HUDEP-2 (cell line): Measurements from ENCODE around the gene CAMK4.
"Not testable (repeated sequence)": the region's sequence is repeated elsewhere in the genome, so short reads cannot be mapped to it uniquely, and the experiment has no call there.

Experiments
- DNase-seq, 76 experiments: peaks; one replicate each; lab custom pipeline; 2025; ENCODE audit not compliant: unreplicated experiment in 76 of 76; lab: John Stamatoyannopoulos, UW

CAMK4 gene

DNA sequence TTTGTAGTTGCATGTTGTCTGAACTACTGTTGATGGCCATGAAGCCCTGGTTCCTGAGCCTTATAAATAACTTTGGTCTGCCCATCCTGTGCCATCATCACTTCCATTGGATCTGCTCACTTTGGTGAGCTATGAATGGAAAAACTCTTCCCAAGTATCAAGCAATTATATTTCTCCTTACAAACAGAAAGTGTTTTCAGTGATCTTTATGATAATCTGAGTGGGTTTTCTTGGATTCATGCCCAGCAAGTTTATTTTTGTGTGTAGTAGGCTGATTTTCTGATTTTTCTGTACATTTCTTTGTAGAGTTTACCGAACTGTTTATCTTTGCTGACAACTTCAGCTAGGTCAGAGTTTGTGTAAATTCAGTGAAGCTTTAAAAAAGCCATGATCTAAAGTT is 31.0 kb downstream of the CAMK4 start:
- DNase-seq = no peak

GRCh38 chr5:111256128-111256527 is 31.9 kb downstream of the CAMK4 start:
- DNase-seq = no peak

- not testable (repeated sequence) for DNase-seq
Measured at GRCh38 chr5:111257610-111258009, 33.4 kb downstream of the CAMK4 start.

- DNase-seq = no peak
Measured at GRCh38 chr5:111259636-111260035, 35.5 kb downstream of the CAMK4 start.

GRCh38 chr5:111261610-111262009 is 37.4 kb downstream of the CAMK4 start:
- no peak for DNase-seq

GRCh38 chr5:111262153-111262552 is 38.0 kb downstream of the CAMK4 start:
- DNase-seq = no peak

GRCh38 chr5:111262815-111263214 is 38.6 kb downstream of the CAMK4 start:
- no peak for DNase-seq

GRCh38 chr5:111266491-111266890 is 42.3 kb downstream of the CAMK4 start:
- DNase-seq = no peak

GRCh38 chr5:111268300-111268699 is 44.1 kb downstream of the CAMK4 start:
- DNase-seq = no peak

DNA sequence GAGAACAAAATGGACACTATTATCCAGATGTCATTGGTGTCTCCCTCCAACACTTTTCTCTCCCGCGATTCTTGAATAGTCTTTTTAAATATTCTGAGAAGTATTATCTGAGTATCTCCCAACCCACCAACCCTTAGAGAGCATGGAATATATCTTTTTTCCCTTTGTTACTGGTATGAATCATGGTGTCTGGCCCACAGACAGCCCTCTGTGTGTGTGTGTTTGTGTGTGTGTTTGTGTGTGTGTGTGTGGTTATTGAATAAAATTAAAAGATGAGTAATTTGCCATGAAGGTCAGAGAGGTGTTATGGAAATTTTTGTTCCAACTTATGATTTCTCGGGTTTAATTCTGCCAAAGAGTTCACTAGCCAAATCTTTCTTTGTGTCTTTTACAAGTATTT is 47.7 kb downstream of the CAMK4 start:
- no peak for DNase-seq

GRCh38 chr5:111277061-111277460 is 52.9 kb downstream of the CAMK4 start:
- no peak for DNase-seq

- DNase-seq = peak in 56 of 76 experiments; percentile 1 to 70 (median 35)
Measured at GRCh38 chr5:111278858-111279504, 54.8 kb downstream of the CAMK4 start.

DNA sequence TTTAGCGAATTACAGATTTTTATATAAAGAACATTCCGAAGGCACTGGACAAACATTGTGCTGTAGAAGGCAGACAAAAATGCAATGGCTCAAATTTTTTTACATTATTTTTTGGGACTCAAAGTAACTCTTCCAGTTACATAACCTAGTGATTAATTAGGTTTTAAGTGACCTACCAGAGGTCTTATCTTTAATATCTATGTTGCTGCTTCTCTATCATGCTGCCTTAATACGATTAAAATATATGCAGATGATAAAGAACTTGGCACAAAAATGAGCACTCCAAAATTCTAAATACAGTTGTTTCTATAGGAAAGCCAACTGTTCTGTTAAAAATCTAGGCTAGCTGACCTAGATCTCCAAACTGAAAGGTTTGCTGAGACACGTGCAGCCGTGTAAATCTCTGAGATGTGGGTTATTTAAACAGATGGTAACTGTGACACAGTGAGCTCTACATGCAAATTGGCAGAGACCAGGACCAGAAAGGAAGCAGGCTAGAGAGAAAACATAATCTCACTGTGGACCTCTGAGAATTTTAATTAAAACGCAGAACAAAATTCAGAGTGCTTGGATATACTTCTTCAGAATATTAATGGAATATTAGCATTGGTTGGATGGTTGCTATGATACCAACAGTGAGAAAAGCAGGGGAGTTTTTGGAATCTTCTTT is 56.2 kb downstream of the CAMK4 start:
- no peak for DNase-seq

DNA sequence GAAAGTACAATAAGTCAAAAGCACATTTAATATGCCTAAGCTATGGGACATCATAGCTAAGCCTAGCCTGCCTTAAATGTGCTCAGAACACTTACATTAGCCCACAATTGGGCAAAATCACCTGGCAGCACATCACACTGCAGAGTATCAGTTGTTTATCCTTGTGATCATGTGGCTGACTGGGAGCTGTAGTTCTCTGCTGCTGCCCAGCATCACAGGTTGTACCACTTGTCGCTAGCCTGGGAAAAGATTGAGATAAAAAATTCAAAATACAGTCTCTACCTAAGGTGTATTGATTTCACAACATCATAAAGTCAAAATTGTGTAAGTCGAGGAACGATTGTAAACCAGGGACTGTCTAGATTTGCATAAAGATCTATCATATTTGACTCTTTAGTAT is 58.6 kb downstream of the CAMK4 start:
- DNase-seq = no peak

DNA sequence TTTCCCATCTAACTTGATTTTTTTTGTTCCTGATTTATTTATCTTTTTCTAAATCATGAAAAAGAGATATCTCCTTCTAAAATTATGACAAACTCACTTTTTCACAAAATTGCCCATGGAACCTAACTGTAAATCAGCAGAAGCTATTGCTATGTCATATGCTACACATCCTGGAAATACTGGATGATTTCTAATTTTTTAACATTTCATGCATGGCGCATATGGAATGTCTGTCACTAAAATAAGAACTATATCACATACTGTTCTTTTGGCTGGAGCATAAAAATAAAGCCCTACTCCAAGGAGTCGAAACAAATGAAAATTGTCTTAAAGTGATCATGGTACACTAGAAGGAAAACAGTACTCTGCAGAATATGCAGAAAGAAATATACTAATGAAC is 60.6 kb downstream of the CAMK4 start:
- no peak for DNase-seq

DNA sequence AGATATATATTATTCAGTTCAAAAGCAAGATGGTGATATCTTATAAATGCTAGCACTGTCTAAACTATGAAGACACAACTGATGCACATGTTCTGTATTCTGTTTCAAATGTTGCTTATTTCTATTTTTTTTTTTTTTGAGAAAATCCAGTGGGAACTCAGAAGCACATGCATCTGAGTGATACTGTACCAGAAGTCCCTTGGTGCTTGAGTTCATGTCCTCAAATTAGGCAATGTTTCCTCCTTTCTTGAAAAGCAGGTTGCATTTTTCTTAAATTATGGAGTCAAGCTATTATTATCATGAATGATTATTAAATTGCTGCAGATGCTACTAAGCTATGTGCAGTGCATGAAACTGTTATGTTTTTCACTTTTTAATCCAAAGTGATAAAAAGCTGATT is 70.4 kb downstream of the CAMK4 start:
- DNase-seq = no peak

- no peak for DNase-seq
Measured at GRCh38 chr5:111295649-111296048, 71.5 kb downstream of the CAMK4 start.

GRCh38 chr5:111296570-111296969 is 72.4 kb downstream of the CAMK4 start:
- DNase-seq = no peak

DNA sequence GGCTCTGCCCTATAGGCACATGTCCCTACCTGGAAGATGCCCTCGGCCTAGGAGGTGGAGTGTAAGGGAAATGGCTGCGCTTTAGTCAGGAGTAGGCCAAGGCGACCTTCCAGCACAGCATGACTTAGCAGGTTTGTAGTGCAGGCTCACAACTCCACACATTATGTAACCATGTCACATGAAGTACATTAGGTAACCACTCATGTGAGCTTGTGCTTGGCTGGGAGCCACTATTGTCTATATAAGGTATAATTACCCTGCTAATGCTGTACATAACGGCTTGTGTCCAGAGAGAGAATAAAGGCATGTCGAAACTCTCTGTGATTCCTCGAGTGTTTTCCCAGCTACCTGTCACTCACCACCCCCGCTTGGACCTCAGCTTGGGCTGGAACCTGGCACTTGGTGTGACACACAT is 74.9 kb downstream of the CAMK4 start:
- DNase-seq = peak in 9 of 76 experiments; percentile 1 to 46 (median 14)

DNA sequence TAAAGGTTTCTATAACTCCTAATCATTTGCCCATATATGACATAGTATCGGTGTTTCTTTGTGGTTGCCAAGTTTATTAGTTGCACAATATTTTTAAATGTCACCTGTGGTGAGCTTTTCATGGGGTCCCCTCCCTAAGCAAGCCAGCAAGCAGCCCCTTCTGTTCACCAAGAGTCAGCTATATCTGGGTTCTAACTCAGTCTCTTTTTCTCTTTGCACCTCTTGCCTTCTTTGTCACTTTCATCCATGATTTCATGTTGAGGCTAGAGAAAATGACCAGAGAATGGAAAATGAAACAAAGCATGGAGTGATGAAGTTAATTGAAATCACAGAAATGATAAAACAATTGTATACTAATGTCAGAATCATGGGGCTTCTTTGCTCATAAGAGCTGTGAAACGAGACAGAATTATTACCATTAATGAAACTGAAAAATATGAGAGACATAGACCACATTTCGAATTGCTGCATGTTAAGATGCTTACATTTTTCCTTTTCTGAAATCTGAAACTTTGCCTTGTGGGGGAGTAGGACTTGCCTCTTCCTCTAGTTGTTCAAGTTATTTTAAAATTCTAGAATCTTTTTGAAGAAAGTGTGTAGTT is 75.7 kb downstream of the CAMK4 start:
- DNase-seq = no peak

DNA sequence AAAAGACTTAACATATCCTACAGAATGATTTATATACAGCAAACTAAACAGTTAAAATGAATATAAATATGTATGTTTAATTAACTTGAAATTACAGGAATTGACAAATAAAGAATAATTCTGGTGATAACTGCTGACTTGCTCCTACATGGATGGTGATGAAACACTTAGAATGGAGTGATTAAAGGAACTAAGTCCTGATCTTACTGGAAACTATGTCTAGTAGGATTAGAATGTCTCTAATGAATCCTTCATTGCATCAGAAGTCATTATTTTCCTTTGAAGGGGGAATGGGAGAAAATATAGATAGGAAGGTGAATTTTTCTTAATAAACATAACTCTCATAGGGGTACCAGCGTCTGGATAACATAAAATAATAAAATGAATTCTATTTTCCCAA is 77.1 kb downstream of the CAMK4 start:
- DNase-seq = no peak

DNA sequence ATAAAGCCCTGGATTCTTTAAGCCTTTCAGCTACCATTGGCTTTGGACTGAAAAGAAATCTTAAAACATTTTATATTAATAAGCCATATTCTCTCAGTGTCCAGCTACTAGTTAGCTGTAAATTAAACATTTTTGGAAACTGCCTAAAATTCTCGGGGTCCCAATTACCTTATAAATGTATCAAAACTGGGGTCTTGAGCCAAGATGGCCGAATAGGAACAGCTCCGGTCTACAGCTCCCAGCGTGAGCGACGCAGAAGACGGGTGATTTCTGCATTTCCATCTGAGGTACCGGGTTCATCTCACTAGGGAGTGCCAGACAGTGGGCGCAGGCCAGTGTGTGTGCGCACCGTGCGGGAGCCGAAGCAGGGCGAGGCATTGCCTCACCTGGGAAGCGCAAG is 77.9 kb downstream of the CAMK4 start:
- DNase-seq = not testable (repeated sequence)
